ENCODE results near the gene ST3GAL6. TPM values are rescaled to one million over a fixed set of nuclear protein-coding genes. Genes with fewer than 3 reads are reported as not detected.

ST3GAL6 gene
- total RNA-seq, 3 donors from 2014 or later (not counting 1 experiment from before 2014, with no cell fraction given) = 0.38 to 3.7 (median 1.4) TPM

- Histone ChIP-seq H3K9me3 (ENCODE audit: control insufficient read depth, insufficient read depth, low read length) (no peaks in the 10 kb centered on the region), H3K27me3 (ENCODE audit: control insufficient read depth, insufficient read depth, low read length) (no peaks in the 10 kb centered on the region), H3K27ac (ENCODE audit: low read length) (no peak overlapping the region), H3K4me3 (ENCODE audit: low read length) (no peak overlapping the region), H3K36me3 (ENCODE audit: control insufficient read depth, insufficient read depth, low read length) (no peaks in the 10 kb centered on the region), H3K4me1 (ENCODE audit: control insufficient read depth, insufficient read depth, low read length) (no peaks in the 10 kb centered on the region)
- no peak for DNase-seq
- TF ChIP-seq, protein P1, sequence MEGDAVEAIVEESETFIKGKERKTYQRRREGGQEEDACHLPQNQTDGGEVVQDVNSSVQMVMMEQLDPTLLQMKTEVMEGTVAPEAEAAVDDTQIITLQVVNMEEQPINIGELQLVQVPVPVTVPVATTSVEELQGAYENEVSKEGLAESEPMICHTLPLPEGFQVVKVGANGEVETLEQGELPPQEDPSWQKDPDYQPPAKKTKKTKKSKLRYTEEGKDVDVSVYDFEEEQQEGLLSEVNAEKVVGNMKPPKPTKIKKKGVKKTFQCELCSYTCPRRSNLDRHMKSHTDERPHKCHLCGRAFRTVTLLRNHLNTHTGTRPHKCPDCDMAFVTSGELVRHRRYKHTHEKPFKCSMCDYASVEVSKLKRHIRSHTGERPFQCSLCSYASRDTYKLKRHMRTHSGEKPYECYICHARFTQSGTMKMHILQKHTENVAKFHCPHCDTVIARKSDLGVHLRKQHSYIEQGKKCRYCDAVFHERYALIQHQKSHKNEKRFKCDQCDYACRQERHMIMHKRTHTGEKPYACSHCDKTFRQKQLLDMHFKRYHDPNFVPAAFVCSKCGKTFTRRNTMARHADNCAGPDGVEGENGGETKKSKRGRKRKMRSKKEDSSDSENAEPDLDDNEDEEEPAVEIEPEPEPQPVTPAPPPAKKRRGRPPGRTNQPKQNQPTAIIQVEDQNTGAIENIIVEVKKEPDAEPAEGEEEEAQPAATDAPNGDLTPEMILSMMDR (IDR thresholded peaks at IDR 0.05) = no peak
- 1% methylated on average over 4 of the region's 5 CpGs for WGBS (ENCODE audit: insufficient coverage)
- Mint-ChIP-seq H3K27ac (no peak overlapping the region), H3K36me3 (no peaks in the 10 kb centered on the region), H3K4me3 (no peak overlapping the region), H3K27me3 (ENCODE audit: low read depth in 2 of 2) (peaks cover 3 to 18% of the 10 kb centered on the region in 2 donors), H3K4me1 (no peaks in the 10 kb centered on the region), H3K9me3 (no peaks in the 10 kb centered on the region)
- ATAC-seq = no peak
- intact Hi-C loops (cut with micrococcal nuclease) = no loop called here
Measured at GRCh38 chr3:98763819-98764418, 779 bp downstream of the ST3GAL6 start.

- no peak for DNase-seq
- intact Hi-C loops (cut with micrococcal nuclease) = no loop called here
- Mint-ChIP-seq H3K27me3 (ENCODE audit: low read depth in 2 of 2) (peaks cover 3 to 18% of the 10 kb centered on the region in 2 donors), H3K4me1 (no peaks in the 10 kb centered on the region), H3K36me3 (no peaks in the 10 kb centered on the region), H3K27ac (no peak overlapping the region), H3K4me3 (no peak overlapping the region), H3K9me3 (no peaks in the 10 kb centered on the region)
- no peak overlapping the region for H3K27ac ChIP-seq (ENCODE audit: low read length)
- ATAC-seq = no peak
- no peaks in the 10 kb centered on the region for H3K27me3 ChIP-seq (ENCODE audit: control insufficient read depth, insufficient read depth, low read length)
- no peak overlapping the region for H3K4me3 ChIP-seq (ENCODE audit: low read length)
- H3K4me1 ChIP-seq (ENCODE audit: control insufficient read depth, insufficient read depth, low read length) = no peaks in the 10 kb centered on the region
- H3K36me3 ChIP-seq (ENCODE audit: control insufficient read depth, insufficient read depth, low read length) = no peaks in the 10 kb centered on the region
- TF ChIP-seq, protein P1 (IDR thresholded peaks at IDR 0.05) = no peak
- 36% methylated on average over 3 of the region's 4 CpGs for WGBS (ENCODE audit: insufficient coverage)
- no peaks in the 10 kb centered on the region for H3K9me3 ChIP-seq (ENCODE audit: control insufficient read depth, insufficient read depth, low read length)
Measured at GRCh38 chr3:98764472-98764884, 1.3 kb downstream of the ST3GAL6 start.

GRCh38 chr3:98765721-98766120 is 2.6 kb downstream of the ST3GAL6 start:
- no peaks in the 10 kb centered on the region for H3K9me3 ChIP-seq (ENCODE audit: control insufficient read depth, insufficient read depth, low read length)
- TF ChIP-seq, protein P1 (IDR thresholded peaks at IDR 0.05) = no peak
- H3K4me3 ChIP-seq (ENCODE audit: low read length) = no peak overlapping the region
- ATAC-seq (no peak), DNase-seq (no peak)
- no peaks in the 10 kb centered on the region for H3K4me1 Mint-ChIP-seq
- H3K4me3 Mint-ChIP-seq = no peak overlapping the region
- intact Hi-C loops (cut with micrococcal nuclease) = no loop called here
- H3K36me3 ChIP-seq (ENCODE audit: control insufficient read depth, insufficient read depth, low read length) = no peaks in the 10 kb centered on the region
- H3K27ac ChIP-seq (ENCODE audit: low read length) = no peak overlapping the region
- WGBS (ENCODE audit: insufficient coverage) = 60% methylated on average over 3 of the region's 4 CpGs
- no peaks in the 10 kb centered on the region for H3K36me3 Mint-ChIP-seq
- H3K9me3 Mint-ChIP-seq = no peaks in the 10 kb centered on the region
- no peaks in the 10 kb centered on the region for H3K27me3 ChIP-seq (ENCODE audit: control insufficient read depth, insufficient read depth, low read length)
- H3K4me1 ChIP-seq (ENCODE audit: control insufficient read depth, insufficient read depth, low read length) = no peaks in the 10 kb centered on the region
- peaks cover 3 to 19% of the 10 kb centered on the region in 2 donors for H3K27me3 Mint-ChIP-seq (ENCODE audit: low read depth in 2 of 2)
- no peak overlapping the region for H3K27ac Mint-ChIP-seq

GRCh38 chr3:98766924-98767323 is 3.8 kb downstream of the ST3GAL6 start:
- Histone ChIP-seq H3K27me3 (ENCODE audit: control insufficient read depth, insufficient read depth, low read length) (no peaks in the 10 kb centered on the region), H3K4me1 (ENCODE audit: control insufficient read depth, insufficient read depth, low read length) (no peaks in the 10 kb centered on the region), H3K4me3 (ENCODE audit: low read length) (no peak overlapping the region), H3K36me3 (ENCODE audit: control insufficient read depth, insufficient read depth, low read length) (no peaks in the 10 kb centered on the region), H3K27ac (ENCODE audit: low read length) (no peak overlapping the region), H3K9me3 (ENCODE audit: control insufficient read depth, insufficient read depth, low read length) (no peaks in the 10 kb centered on the region)
- intact Hi-C loops (cut with micrococcal nuclease) = no loop called here
- H3K4me3 Mint-ChIP-seq = no peak overlapping the region
- TF ChIP-seq, protein P1 (IDR thresholded peaks at IDR 0.05) = no peak
- no peaks in the 10 kb centered on the region for H3K36me3 Mint-ChIP-seq
- H3K27me3 Mint-ChIP-seq (ENCODE audit: low read depth in 2 of 2) = peaks cover 3 to 27% of the 10 kb centered on the region in 2 donors
- no peaks in the 10 kb centered on the region for H3K4me1 Mint-ChIP-seq
- no peak overlapping the region for H3K27ac Mint-ChIP-seq
- DNase-seq (no peak), ATAC-seq (no peak)
- no peaks in the 10 kb centered on the region for H3K9me3 Mint-ChIP-seq
